ENCODE results near the gene ZNF292. TPM values are rescaled to one million over a fixed set of nuclear protein-coding genes. Genes with fewer than 3 reads are reported as not detected.
"Not testable (repeated sequence)": the region's sequence is repeated elsewhere in the genome, so short reads cannot be mapped to it uniquely, and the experiment has no call there.

Gene ZNF292
- total RNA-seq, 1 donor = 28.0 TPM

- DNase-seq (ENCODE audit: low read depth in 2 of 3, low spot score in 2 of 3) = no peak
Measured at GRCh38 chr6:87209812-87210211, 54.4 kb downstream of the ZNF292 start.

DNA sequence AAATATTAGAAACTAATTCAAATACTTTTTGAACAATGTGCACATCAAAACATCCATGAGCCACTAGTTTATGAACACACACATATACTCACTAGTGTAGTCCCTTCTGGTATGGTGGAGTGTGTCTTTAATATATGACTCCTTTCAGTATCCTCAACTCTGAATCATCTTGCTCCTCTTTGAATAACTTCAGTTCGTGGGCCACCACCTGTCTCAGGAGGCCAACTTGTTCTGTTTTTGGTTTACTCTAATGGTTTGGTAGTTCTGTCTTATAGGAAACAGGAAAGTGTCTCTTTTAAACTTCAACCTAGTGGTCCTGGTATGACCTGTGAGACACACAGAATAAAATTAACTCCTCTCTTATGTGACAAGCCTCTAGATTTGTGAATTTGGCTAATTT is 55.6 kb downstream of the ZNF292 start:
- no peak for DNase-seq (ENCODE audit: low read depth in 2 of 3, low spot score in 2 of 3)

DNA sequence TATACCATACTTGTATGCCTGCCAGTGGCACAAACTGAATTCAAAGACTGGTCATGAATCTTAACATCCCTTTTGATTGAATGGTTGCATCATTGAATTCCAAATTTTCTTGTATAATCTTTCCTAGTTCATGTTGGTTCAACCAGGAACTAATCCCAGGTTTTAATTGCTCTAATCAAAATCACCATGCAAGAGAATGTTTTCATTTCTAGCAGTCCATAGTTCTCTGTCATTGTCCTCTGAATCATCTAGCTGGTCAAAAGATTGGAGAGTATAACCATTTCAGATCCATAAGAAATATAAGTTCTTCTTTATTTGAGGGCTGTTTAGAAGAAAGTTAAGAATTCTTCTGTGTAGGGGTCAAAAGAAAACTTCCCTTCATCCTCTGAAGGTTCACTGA is 57.2 kb downstream of the ZNF292 start:
- DNase-seq (ENCODE audit: low read depth in 2 of 3, low spot score in 2 of 3) = no peak

DNA sequence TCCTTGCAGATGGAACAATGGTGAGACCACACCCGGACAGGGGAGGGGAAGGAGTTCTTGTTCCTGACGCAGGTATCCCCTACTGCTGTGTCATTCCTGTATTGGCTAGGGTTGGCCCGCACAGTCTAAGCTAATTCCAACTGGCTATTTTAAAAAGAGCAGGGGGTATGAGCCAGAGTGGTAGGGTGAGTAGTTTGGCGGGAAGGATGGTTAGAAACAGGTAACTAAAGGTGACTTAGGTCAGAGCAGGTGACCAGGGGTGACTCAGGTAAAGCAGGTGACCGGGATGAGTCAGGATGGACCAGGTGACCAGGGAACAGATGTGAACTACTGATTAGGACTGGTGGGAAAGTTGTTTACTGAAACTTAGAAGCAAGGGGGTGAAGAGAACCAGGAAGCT is 58.0 kb downstream of the ZNF292 start:
- DNase-seq (ENCODE audit: low read depth in 2 of 3, low spot score in 2 of 3) = peak in 1 of 3 donors; percentile 9

DNA sequence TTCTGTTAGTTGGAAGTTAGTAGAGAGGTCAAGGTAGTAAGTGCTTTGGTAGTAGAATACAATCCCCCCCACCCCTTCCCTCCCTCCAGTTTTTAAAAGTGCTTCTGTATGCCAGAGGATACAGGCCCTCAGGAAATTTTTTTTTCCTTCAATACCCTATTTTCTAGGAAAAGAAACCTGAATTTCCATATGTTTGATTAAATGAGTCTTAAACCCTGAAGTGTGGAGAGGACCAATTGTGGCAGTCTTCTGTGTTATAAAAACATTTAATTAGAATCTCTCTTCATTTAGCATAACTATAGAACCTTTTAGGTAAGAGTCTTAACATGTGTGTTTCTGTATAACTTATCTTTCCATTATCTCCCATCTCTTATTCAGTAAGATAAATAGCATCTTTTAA is 59.5 kb downstream of the ZNF292 start:
- DNase-seq (ENCODE audit: low read depth in 2 of 3, low spot score in 2 of 3) = no peak

DNA sequence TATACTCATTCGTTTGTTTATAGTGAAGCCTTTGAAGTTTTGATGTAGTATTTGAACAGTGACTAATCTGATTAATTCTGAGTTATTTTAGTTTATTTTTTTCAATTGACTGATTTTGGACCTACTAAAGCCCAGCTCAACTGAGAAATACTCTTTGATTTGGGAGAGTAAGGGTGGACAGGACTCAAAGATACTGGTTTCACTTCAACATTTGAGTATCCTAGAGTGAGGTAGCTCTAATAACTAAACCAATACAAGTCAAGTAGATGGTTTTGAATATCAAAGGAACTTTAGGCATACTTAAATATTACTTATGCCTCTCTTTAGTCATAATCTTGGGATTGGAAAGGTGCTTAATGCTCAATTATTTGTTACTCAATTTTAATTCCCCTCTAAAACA is 65.6 kb downstream of the ZNF292 start:
- no peak for DNase-seq (ENCODE audit: low read depth in 2 of 3, low spot score in 2 of 3)

DNA sequence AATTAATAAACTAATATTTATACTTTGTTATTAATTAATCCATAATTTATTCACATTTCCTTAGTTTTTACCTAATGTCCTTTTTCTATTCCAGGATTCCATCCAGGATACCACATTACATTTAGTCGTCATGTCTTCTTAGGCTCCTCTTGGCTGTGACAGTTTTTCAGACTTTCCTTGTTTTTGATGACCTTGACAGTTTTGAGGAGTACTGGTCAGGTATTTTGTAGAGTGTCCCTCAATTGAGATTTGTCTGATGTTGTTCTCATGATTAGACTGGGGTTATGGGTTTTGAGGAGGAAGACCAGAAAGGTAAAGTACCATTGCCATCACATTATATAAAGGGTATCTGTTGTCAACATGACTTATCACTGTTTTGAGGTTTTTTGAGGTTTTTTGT is 67.3 kb downstream of the ZNF292 start:
- DNase-seq (ENCODE audit: low read depth in 2 of 3, low spot score in 2 of 3) = no peak

DNA sequence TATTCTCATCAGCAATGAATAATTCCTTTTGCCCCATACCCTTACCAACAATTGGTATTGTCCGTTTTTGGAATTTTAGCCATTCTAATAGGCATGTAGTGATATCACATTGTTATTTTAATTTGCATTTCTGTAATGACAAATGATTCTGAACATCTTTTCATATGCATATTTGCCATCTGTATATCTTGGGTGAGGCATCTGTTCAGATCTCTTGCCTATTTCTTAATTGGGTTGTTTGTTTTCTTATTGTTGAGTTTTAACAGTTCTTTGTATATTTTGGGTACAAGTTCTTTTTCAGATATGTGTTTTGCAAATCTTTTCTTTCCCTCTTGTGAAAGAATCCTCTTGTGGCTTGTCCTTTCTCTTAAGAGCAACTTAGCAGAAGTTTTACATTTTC is 69.6 kb downstream of the ZNF292 start:
- DNase-seq (ENCODE audit: low read depth in 2 of 3, low spot score in 2 of 3) = no peak

- no peak for DNase-seq (ENCODE audit: low read depth in 2 of 3, low spot score in 2 of 3)
Measured at GRCh38 chr6:87225511-87225910, 70.1 kb downstream of the ZNF292 start.

GRCh38 chr6:87225937-87226336 is 70.6 kb downstream of the ZNF292 start:
- no peak for DNase-seq (ENCODE audit: low read depth in 2 of 3, low spot score in 2 of 3)

- no peak for DNase-seq (ENCODE audit: low read depth in 2 of 3, low spot score in 2 of 3)
Measured at GRCh38 chr6:87230801-87231200, 75.4 kb downstream of the ZNF292 start.

DNA sequence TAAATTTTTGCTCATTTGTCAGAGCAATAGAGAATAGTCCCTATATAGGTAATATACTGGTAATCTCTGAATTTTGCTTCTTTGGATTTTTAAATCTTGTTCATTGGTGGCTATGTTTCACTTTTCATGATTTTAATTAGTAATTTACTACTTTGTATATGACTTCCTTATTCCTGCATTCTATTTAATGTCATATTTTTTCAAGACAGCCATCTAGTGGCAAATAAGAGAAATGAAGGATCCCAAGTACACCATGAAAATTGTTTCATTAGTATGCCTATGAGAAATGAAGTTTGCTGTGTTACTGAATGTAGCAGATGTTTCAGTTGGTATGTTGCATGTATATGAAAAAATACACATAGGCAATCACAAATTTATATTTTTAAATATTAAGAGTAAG is 82.4 kb downstream of the ZNF292 start:
- peak in 2 of 3 donors; percentile 10 to 61 for DNase-seq (ENCODE audit: low read depth in 2 of 3, low spot score in 2 of 3)

DNA sequence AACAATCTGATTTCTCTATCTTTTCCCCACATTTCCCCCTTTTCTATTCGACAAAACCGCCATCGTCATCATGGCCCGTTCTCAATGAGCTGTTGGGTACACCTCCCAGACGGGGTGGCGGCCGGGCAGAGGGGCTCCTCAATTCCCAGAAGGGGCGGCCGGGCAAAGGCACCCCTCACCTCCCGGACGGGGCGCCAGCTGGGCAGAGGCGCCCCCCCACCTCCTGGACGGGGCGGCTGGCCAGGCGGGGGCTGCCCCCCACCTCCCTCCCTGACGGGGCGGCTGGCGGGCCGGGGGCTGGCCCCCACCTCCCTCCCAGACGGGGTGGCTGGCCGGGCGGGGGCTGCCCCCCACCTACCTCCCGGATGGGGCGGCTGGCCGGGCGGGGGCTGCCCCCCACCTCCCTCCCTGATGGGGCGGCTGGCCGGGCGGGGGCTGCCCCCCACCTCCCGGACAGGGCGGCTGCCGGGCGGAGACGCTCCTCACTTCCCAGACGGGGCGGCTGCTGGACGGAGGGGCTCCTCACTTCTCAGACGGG is 83.8 kb downstream of the ZNF292 start:
- not testable (repeated sequence) for DNase-seq (ENCODE audit: low read depth in 2 of 3, low spot score in 2 of 3)

DNA sequence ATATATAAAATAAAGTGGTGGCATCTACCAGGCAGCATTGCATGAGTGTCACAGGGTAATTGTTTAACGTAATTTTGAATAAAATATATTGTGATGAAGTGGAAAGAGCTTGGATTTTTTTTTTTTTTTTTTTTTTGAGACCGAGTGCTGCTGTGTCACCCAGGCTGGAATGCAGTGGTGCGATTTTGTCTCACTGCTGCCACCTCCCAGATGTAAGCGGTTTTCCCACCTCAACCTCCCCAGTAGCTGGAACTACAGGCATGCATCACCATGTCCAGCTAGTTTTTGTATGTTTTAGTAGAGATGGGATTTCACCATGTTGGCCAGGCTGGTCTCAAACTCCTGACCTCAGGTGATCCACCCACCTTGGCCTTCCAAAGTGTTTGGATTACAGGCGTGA is 85.9 kb downstream of the ZNF292 start:
- peak in 1 of 3 donors; percentile 4 for DNase-seq (ENCODE audit: low read depth in 2 of 3, low spot score in 2 of 3)

GRCh38 chr6:87242311-87242710 is 86.9 kb downstream of the ZNF292 start:
- DNase-seq (ENCODE audit: low read depth in 2 of 3, low spot score in 2 of 3) = no peak

DNA sequence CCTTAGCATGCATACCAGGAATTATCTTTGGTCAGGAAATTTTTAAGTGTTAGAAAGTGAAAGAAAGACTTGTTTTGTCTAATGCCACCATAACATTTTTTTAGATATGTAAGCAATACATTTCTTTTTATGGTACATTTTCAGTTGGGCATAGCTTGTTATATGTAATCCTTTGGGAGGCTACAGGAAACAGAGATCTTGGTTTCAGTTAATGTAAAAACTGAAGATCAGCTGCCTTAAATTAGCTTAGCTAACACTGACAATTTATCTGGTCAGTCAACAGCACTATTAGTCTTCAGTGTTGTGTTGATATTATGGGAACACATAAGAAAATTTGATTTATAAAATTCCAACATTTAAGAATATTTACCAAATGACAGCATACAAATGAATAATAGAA is 88.4 kb downstream of the ZNF292 start:
- no peak for DNase-seq (ENCODE audit: low read depth in 2 of 3, low spot score in 2 of 3)

- no peak for DNase-seq (ENCODE audit: low read depth in 2 of 3, low spot score in 2 of 3)
Measured at GRCh38 chr6:87244380-87244779, 89.0 kb downstream of the ZNF292 start.

DNA sequence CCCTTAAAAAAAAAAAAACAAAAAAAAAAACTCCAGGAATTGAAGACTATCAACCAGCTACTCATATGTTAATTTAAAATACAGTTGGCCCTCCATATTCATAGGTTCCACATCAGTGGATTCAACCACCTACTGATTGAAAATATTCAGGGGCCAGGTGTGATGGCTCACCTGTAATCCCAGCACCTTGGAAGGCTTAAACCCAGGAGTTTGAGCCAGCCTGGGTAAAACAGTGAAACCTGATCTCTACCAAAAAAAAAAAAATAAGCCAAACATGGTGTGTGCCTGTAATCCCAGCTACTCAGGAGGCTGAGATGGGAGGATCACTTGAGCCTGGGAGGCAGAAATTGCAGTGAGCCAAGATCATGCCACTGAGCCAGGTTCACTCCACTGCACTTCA is 94.7 kb downstream of the ZNF292 start:
- DNase-seq (ENCODE audit: low read depth in 2 of 3, low spot score in 2 of 3) = no peak

- DNase-seq (ENCODE audit: low read depth in 2 of 3, low spot score in 2 of 3) = no peak
Measured at GRCh38 chr6:87251225-87251624, 95.9 kb downstream of the ZNF292 start.

DNA sequence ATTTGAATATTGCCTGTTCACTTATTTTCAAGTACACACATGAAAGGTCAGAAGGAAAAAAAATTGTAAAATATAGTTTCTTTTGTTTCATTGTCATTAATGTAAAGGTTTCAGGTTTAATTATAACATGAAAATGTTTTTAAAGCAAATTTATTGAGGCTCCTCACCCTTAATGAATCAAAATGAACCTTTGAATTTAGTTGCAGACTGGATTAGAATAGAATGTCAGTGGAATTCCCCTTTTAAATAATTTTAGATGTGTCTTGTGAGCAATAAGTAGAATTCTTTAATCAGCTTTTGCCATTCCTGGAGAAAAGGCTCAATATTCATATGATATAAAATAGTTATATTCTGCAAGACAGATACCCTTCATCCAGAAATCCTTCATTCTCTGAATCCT is 96.4 kb downstream of the ZNF292 start:
- no peak for DNase-seq (ENCODE audit: low read depth in 2 of 3, low spot score in 2 of 3)

DNA sequence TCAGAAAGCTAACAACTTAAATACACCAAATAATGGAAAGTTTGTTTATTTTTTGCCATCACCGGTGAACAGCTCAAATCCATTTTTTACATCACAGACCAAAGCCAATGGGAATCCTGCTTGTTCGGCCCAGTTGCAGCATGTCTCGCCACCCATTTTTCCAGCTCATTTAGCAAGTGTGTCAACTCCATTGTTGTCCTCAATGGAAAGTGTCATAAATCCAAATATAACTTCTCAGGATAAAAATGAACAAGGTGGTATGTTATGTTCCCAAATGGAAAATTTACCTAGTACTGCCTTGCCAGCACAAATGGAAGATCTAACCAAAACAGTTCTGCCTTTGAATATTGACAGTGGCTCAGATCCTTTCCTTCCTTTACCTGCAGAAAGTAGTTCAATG is 101.7 kb downstream of the ZNF292 start:
- no peak for DNase-seq (ENCODE audit: low read depth in 2 of 3, low spot score in 2 of 3)

GRCh38 chr6:87257565-87257964 is 102.2 kb downstream of the ZNF292 start:
- no peak for DNase-seq (ENCODE audit: low read depth in 2 of 3, low spot score in 2 of 3)

DNA sequence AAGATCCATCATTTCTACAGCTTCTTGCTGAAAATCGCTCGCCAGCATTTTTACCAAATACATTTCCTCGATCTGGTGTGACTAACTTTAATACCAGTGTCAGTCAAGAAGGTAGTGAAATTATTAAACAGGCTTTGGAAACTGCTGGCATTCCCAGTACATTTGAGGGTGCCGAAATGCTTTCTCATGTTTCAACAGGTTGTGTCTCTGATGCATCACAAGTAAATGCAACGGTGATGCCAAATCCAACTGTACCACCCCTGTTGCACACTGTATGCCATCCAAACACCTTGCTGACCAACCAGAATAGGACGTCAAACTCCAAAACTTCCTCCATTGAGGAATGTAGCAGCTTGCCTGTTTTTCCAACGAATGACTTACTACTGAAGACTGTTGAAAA is 102.6 kb downstream of the ZNF292 start:
- DNase-seq (ENCODE audit: low read depth in 2 of 3, low spot score in 2 of 3) = no peak
